LNCaP clone FGC (cell line): ENCODE measurements around the gene MYOM3.

Experiments
- DNase-seq: peaks from one replicate; pipeline ENCODE4 v3.0.0-alpha.2; 2011; ENCODE audit warnings: low read depth
- H3K4me3 ChIP-seq: 2 replicates; pipeline ENCODE4 v1.5.1; 2011; ENCODE audit warnings: mild to moderate bottlenecking, low read depth, low read length, control low read depth
- CTCF ChIP-seq: IDR thresholded peaks from 2 replicates; pipeline ENCODE4 v1.5.1; 2012; ENCODE audit warnings: mild to moderate bottlenecking; ENCODE audit not compliant: control insufficient read depth, insufficient read depth; ENCODE audit errors: extremely low read depth

MYOM3 gene

GRCh38 chr1:24109166-24109483, 2.8 kb downstream of the MYOM3 start:
- no peak for DNase-seq
- H3K4me3 ChIP-seq: no peak overlapping the region
- TF ChIP-seq CTCF: no peak

GRCh38 chr1:24108334-24109165, 3.4 kb downstream of the MYOM3 start:
- no peak for DNase-seq
- no peak for TF ChIP-seq CTCF
- no peak overlapping the region for H3K4me3 ChIP-seq

GRCh38 chr1:24107462-24108138, 4.3 kb downstream of the MYOM3 start:
- no peak overlapping the region for H3K4me3 ChIP-seq
- DNase-seq: no peak

GRCh38 chr1:24105368-24106160, 6.4 kb downstream of the MYOM3 start:
- DNase-seq: no peak
- H3K4me3 ChIP-seq: no peak overlapping the region
- no peak for TF ChIP-seq CTCF

More at GRCh38 chr1:24107462-24108138, 4.3 kb downstream of the MYOM3 start:
- no peak for TF ChIP-seq CTCF

- no peak overlapping the region for H3K4me3 ChIP-seq
- no peak for TF ChIP-seq CTCF
- DNase-seq: no peak
These were observed 7.1 kb downstream of the MYOM3 start for GRCh38 chr1:24104854-24105253.

- no peak overlapping the region for H3K4me3 ChIP-seq
- TF ChIP-seq CTCF: no peak
- DNase-seq: no peak
These were observed 8.1 kb downstream of the MYOM3 start for GRCh38 chr1:24103879-24104278.
